ENCODE data around the gene SERTAD2.
A peak's percentile ranks its signal among the peaks of the same experiment; 100 is the strongest.

The SERTAD2 gene

GRCh38 chr2:64607381-64608304 lies 46.1 kb downstream of the SERTAD2 start:
- DNase-seq (ENCODE audit: low spot score): no peak

DNA sequence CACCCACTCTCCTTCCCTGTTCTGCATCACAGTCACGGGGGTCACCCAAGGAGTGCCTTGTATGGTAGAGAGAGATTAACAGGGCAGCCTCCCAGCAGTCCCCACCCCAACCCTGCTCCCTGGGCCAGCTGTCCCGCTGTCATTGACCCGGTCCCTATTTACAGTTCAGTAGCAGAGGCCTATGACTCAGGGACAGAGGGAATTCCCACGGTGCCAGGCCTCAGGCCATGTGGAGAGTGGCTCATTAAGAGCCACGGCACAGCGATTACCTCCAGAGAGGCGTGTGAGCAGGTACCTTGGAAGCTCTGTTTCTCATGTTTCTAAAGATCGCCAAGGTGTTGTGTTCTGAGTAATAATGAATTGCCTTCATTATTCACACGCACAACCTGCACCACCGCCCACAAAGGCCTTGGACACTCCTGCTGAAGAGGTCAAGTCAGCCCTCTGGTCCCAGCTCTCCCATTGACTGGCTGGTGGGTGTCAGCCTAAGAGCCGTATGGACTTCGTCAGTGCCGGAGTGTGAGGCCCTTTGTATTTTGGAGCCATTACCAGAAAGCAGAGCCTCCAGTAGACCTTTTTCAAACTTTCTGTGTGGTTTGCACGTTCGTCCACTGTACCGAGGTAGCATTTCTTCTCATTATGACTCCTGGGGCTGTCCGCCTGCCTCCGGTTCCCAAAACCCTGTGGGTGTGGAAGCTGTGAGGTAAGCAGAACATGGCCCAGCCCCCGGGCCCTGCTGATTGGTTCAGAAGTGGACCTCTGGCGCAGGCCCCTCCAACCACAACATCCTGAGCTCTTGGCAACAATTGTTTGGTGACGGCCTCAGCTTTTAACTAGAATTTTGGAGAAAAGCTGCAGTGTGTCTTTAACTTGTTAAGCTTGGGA lies 47.0 kb downstream of the SERTAD2 start:
- peak; percentile 93 for DNase-seq (ENCODE audit: low spot score)

DNA sequence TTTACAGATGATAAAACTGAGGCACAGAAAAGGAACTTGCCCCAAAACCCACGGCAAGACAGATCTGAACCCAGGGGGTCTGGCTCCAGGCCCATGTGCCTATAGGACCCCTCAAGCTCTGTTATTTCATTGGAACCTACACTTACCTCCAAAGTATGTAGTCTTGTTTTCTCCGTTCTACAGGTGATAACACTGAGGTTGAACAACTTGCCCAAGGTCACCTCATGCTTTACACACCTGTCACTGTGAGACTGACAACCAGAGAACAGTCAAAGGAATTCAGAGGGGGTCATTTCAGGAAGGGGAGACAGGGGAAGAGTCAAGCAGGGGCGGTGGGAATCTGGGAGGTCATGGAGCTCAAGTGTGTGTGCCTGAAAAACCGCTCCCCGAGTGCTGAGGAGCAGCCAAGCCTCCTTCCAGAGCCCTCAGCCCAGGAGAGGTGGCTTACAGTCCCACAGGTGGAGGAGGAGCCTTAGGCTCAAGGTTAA lies 47.7 kb downstream of the SERTAD2 start:
- DNase-seq (ENCODE audit: low spot score): no peak

DNA sequence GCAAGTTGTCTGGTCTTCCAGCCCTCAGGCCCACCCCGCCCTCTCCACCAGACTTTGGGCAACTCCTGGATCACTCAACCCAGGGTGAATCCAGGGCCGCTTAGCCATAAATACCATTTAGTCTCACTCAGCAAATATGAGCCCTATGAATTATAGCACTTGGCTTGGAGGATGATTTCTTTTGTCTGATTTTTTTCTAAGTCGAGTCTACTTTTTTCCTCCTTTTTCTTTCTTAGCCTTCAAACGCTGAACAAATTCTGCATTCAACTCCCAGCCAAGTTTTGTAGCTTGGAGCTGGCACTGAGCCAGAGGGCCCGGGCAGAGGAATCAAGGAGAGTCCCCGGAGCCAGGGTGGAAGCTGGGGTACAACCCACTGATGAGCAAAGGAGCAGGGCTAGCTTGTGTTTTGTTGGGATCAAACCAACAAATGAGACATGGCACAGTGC lies 48.7 kb downstream of the SERTAD2 start:
- peak; percentile 92 for DNase-seq (ENCODE audit: low spot score)

- no peak for DNase-seq (ENCODE audit: low spot score)
These were observed 49.6 kb downstream of the SERTAD2 start for GRCh38 chr2:64604155-64604554.

DNA sequence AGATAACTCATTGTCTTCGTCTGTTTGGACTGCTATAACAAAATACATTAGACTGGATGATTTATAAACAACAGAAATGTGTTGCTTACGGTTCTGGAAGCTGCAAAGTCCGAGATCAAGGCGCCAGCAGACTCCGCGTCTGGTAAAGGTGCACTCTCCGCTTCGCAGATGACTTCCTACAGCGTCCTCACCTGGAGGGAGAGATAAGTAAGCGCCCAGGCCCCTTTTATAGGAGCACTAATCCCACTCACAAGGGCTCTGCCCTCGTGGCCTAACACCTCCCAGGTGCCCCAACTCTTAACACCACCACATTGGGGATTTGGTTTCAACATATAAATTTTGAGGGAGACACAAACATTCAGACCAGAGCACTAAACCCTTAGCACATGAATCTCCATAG lies 51.3 kb downstream of the SERTAD2 start:
- DNase-seq (ENCODE audit: low spot score): no peak

GRCh38 chr2:64601785-64602391 lies 51.8 kb downstream of the SERTAD2 start:
- DNase-seq (ENCODE audit: low spot score): no peak

DNA sequence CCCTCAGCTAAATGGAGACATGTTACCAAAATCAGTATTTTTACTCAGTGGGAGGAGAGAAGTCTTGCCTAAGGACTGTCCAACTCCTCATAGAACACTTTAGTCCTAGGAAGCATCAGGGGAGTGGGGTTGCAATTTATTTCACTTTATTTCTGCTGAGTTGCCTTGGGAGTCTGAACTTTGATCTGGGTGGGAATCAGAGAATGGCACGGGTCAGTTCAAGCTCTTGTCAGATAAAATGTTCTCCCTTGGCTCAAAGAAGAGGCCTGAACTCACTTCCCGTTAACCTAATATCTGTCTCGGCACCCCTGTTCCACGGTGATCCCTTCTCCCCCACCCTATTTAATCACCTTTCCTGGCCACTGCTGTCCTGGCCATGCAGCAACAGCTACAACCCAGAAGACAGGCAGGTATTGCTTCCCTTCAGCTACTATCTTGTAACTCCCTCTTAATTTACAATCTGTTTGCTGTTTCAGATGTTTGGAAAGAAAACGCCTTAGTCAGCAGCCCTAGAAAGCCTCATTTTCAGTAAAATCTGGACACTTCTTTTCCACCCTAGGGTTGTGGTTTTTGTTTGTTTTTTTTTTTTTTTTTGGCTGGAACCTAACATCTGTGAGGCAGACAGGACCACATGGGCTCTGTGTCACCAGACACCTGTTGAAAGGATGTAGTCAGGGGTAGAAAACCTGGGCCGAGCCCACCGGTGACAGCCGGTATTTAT lies 52.5 kb downstream of the SERTAD2 start:
- no peak for DNase-seq (ENCODE audit: low spot score)

GRCh38 chr2:64599469-64599868 lies 54.2 kb downstream of the SERTAD2 start:
- no peak for DNase-seq (ENCODE audit: low spot score)

- no peak for DNase-seq (ENCODE audit: low spot score)
These were observed 55.5 kb downstream of the SERTAD2 start for GRCh38 chr2:64598226-64598625.

- DNase-seq (ENCODE audit: low spot score): no peak
These were observed 58.1 kb downstream of the SERTAD2 start for GRCh38 chr2:64595397-64596176.

- DNase-seq (ENCODE audit: low spot score): peak; percentile 52
These were observed 59.3 kb downstream of the SERTAD2 start for GRCh38 chr2:64594226-64594989.

GRCh38 chr2:64593035-64593655 lies 60.6 kb downstream of the SERTAD2 start:
- DNase-seq (ENCODE audit: low spot score): no peak

- no peak for DNase-seq (ENCODE audit: low spot score)
These were observed 62.5 kb downstream of the SERTAD2 start for GRCh38 chr2:64591188-64591587.

DNA sequence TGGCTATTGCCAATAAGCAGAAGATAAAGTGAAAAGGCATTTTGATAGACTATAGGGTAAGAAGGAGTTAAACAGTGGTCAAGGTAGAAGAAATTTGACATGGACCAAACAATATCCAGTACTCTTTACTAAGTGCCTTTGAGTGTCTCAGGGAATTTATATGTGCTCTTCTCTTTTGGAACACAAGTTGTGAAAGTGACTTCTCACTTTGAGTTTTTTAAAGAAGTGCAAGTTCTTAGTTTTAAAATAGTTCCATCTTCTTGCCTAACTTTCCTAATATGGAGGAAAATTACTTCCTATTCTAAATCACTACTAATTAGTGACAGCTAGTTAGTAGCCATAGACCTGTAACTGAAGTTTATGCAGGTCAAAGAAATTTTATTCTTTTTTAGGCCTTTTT lies 66.2 kb downstream of the SERTAD2 start:
- DNase-seq (ENCODE audit: low spot score): no peak

DNA sequence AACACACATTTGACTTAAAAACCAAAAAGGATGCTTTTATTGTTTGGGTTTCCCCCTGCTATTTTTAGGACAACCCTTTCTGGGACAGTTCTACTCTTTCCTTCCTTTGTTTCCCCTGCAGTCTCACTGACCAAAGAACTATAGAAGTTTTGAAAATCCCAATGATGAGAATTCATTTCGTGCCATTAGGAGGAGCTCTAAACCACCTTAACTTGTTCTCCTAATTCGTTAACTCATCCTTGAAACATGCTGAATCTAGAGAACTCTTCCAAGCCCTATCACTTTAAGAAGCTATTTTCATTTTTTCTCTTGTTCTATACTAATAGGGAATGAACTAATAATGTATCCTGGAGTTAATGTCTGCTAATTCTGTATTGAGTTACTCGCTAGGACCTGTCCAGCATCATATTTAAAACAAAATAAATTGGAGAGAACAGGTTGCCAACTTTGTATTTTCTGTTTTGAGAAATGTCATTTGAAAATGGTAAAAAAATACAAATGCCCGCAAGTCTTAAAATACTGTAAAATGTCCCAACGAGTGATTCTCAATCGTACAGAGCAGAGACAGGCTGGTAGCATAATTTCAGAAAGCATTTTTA lies 66.7 kb downstream of the SERTAD2 start:
- DNase-seq (ENCODE audit: low spot score): peak; percentile 80

GRCh38 chr2:64586054-64586453 lies 67.7 kb downstream of the SERTAD2 start:
- no peak for DNase-seq (ENCODE audit: low spot score)

GRCh38 chr2:64582774-64583340 lies 70.9 kb downstream of the SERTAD2 start:
- DNase-seq (ENCODE audit: low spot score): no peak
